OCI-LY3 (cell line): ENCODE measurements around the gene TMEM38A.
"Not testable (repeated sequence)": the region's sequence is repeated elsewhere in the genome, so short reads cannot be mapped to it uniquely, and the experiment has no call there.

Experiments
- H2AFZ ChIP-seq: fragments of 200-600, 300-600 bp; shearing (Covaris generic); 2 replicates; pipeline ENCODE4 v1.6.0; 2014; ENCODE audit warnings: antibody characterized with exemption, low read depth, low read length
- H3K27ac ChIP-seq: fragments of 200-600, 300-600 bp; sonication (generic); 2 replicates; pipeline ENCODE4 v1.5.1; 2014; ENCODE audit warnings: mild to moderate bottlenecking, low read length, moderate library complexity, mixed read lengths
- H3K27me3 ChIP-seq: fragments of 200-600, 300-600 bp; sonication (generic); 2 replicates; pipeline ENCODE4 v1.6.1; 2014; ENCODE audit warnings: low read depth, low read length, mixed read lengths
- H3K36me3 ChIP-seq: fragments of 200-600, 300-600 bp; sonication (generic); replicated peaks from 2 replicates; pipeline ENCODE3; 2014; ENCODE audit warnings: low read depth, low read length, mixed read lengths
- H3K4me1 ChIP-seq: fragments of 300-600, 200-600 bp; sonication (generic); 2 replicates; pipeline ENCODE4 v1.6.1; 2014; ENCODE audit warnings: low read length, mixed read lengths
- H3K4me2 ChIP-seq: fragments of 200-600, 300-600 bp; sonication (generic); 2 replicates; pipeline ENCODE4 v1.6.1; 2014; ENCODE audit warnings: low read length, mixed read lengths
- H3K4me3 ChIP-seq: fragments of 300-600, 200-600 bp; sonication (generic); 2 replicates; pipeline ENCODE4 v1.5.1; 2014; ENCODE audit warnings: antibody characterized with exemption, mild to moderate bottlenecking, low read length, moderate library complexity
- H3K79me2 ChIP-seq: fragments of 300-600, 200-600 bp; shearing (Covaris generic); 2 replicates; pipeline ENCODE4 v1.6.1; 2014; ENCODE audit warnings: mild to moderate bottlenecking, low read length, mixed read lengths
- H3K9ac ChIP-seq: fragments of 300-600, 200-600 bp; shearing (Covaris generic); 2 replicates; pipeline ENCODE4 v1.6.0; 2014; ENCODE audit warnings: mild to moderate bottlenecking, low read length, moderate library complexity
- H3K9me3 ChIP-seq: fragments of 200-600, 300-600 bp; shearing (Covaris generic); 2 replicates; pipeline ENCODE4 v1.6.1; 2014; ENCODE audit warnings: low read length, mixed read lengths; ENCODE audit not compliant: insufficient read depth
- H4K20me1 ChIP-seq: fragments of 200-600, 300-600 bp; sonication (generic); 2 replicates; pipeline ENCODE4 v1.6.1; 2016; ENCODE audit warnings: low read length, mixed read lengths; ENCODE audit not compliant: insufficient read depth
- EZH2phosphoT487 ChIP-seq: fragments of 200-600 bp; shearing (Covaris generic); IDR thresholded peaks from 2 replicates; pipeline ENCODE4 v1.6.1; 2018; ENCODE audit warnings: antibody characterized with exemption, mixed run types, low read depth
- TF ChIP-seq, protein P1 (sequence below): fragments of 200-600, 300-600 bp; sonication (generic); IDR thresholded peaks from 2 replicates; pipeline ENCODE4 v1.5.1; 2014; ENCODE audit warnings: antibody characterized with exemption, low read length, low read depth

TMEM38A gene

DNA sequence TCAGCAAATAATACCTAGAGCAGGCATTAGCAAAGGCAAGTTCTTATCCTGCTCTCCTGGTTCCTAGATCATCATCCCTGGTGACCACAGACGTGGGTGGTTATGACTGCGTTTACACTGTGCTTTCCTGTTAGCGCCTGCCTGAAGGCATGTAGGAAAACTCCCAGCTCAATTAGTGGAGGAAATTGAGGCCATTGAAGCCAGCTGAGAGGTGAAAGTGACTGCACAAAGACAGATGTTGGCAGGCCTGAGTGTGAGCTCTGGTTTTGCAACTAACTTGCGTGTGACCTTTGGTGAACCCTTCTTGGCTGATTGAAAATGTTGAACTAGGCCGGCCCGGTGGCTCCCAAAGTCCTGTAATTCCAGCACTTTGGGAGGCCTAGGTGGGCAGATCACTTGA lies 41.2 kb downstream of the TMEM38A start:
- Histone ChIP-seq H4K20me1 (no peaks in the 10 kb centered on the region), H3K4me3 (no peak overlapping the region), H3K9me3 (no peaks in the 10 kb centered on the region)

DNA sequence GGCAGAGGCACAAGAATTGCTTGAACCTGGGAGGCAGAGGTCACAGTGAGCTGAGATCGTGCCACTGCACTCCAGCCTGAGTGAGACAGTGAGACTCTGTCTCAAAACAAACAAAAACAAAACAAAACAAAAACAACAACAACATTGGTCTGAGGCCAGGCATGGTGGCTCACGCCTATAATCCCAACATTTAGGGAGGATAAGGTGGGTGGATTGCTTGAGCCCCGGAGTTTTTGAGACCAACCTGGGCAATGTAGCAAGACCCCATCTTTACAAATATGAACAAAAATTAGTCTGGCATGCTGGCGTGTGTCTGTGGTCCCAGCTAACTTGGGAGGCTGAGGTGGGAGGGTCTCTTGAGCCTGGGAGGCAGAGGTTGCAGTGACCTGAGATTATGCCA lies 42.7 kb downstream of the TMEM38A start:
- H4K20me1 ChIP-seq, result no peaks in the 10 kb centered on the region
- H3K4me2 ChIP-seq, result no peak overlapping the region
- H3K4me3 ChIP-seq, result no peak overlapping the region
- H3K79me2 ChIP-seq, result no peaks in the 10 kb centered on the region
- no peak overlapping the region for H3K9ac ChIP-seq
- no peak overlapping the region for H3K27ac ChIP-seq
- no peak overlapping the region for H2AFZ ChIP-seq
- H3K36me3 ChIP-seq, result no peaks in the 10 kb centered on the region
- no peaks in the 10 kb centered on the region for H3K9me3 ChIP-seq
- TF ChIP-seq, protein P1, sequence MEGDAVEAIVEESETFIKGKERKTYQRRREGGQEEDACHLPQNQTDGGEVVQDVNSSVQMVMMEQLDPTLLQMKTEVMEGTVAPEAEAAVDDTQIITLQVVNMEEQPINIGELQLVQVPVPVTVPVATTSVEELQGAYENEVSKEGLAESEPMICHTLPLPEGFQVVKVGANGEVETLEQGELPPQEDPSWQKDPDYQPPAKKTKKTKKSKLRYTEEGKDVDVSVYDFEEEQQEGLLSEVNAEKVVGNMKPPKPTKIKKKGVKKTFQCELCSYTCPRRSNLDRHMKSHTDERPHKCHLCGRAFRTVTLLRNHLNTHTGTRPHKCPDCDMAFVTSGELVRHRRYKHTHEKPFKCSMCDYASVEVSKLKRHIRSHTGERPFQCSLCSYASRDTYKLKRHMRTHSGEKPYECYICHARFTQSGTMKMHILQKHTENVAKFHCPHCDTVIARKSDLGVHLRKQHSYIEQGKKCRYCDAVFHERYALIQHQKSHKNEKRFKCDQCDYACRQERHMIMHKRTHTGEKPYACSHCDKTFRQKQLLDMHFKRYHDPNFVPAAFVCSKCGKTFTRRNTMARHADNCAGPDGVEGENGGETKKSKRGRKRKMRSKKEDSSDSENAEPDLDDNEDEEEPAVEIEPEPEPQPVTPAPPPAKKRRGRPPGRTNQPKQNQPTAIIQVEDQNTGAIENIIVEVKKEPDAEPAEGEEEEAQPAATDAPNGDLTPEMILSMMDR, result no peak
- no peak for TF ChIP-seq EZH2phosphoT487
- H3K27me3 ChIP-seq, result peaks cover 4% of the 10 kb centered on the region; the same call in 1 of the 2 replicates
- no peaks in the 10 kb centered on the region for H3K4me1 ChIP-seq

More for the DNA sequence above, 41.2 kb downstream of the TMEM38A start:
- H3K27me3 ChIP-seq, result peaks cover 4% of the 10 kb centered on the region; the same call in 1 of the 2 replicates
- H3K36me3 ChIP-seq, result no peaks in the 10 kb centered on the region
- H3K4me1 ChIP-seq, result no peaks in the 10 kb centered on the region
- H3K27ac ChIP-seq, result no peak overlapping the region
- TF ChIP-seq, protein P1, result no peak
- no peak for TF ChIP-seq EZH2phosphoT487
- H3K4me2 ChIP-seq, result no peak overlapping the region
- no peak overlapping the region for H2AFZ ChIP-seq
- no peaks in the 10 kb centered on the region for H3K79me2 ChIP-seq
- no peak overlapping the region for H3K9ac ChIP-seq

GRCh38 chr19:16710870-16711269 lies 49.9 kb downstream of the TMEM38A start:
- H3K79me2 ChIP-seq, H2AFZ ChIP-seq, H3K9me3 ChIP-seq, H3K4me1 ChIP-seq, H3K4me2 ChIP-seq, H4K20me1 ChIP-seq, H3K9ac ChIP-seq, H3K27ac ChIP-seq, H3K27me3 ChIP-seq, H3K36me3 ChIP-seq, H3K4me3 ChIP-seq: not testable (repeated sequence)

GRCh38 chr19:16712295-16712694 lies 51.4 kb downstream of the TMEM38A start:
- not testable (repeated sequence) for H4K20me1 ChIP-seq, H3K79me2 ChIP-seq, H3K9me3 ChIP-seq, H3K27me3 ChIP-seq, H2AFZ ChIP-seq, H3K9ac ChIP-seq, H3K4me3 ChIP-seq, H3K4me1 ChIP-seq, H3K27ac ChIP-seq, H3K36me3 ChIP-seq
- peak overlapping the region; percentile 25; the same call in 1 of the 2 replicates for H3K4me2 ChIP-seq

- Histone ChIP-seq H3K4me2 (no peak overlapping the region), H3K4me3 (no peak overlapping the region), H3K79me2 (no peaks in the 10 kb centered on the region), H3K4me1 (peaks cover 11% of the 10 kb centered on the region), H3K36me3 (no peaks in the 10 kb centered on the region), H4K20me1 (no peaks in the 10 kb centered on the region), H2AFZ (no peak overlapping the region), H3K9me3 (no peaks in the 10 kb centered on the region), H3K9ac (no peak overlapping the region), H3K27me3 (0 out of 2 replicates have a peak, but pooled peaks cover 3% of the 10 kb centered on the region), H3K27ac (no peak overlapping the region)
- TF ChIP-seq, protein P1, result peak; percentile 97
- no peak for TF ChIP-seq EZH2phosphoT487
These were observed 53.9 kb downstream of the TMEM38A start for GRCh38 chr19:16714702-16715287.
